ENCODE results near the gene CTTNBP2. TPM values are rescaled to one million over a fixed set of nuclear protein-coding genes. Genes with fewer than 3 reads are reported as not detected.

CTTNBP2 gene
- total RNA-seq, 2 donors from 2014 or later: 7.9 to 9.1 TPM

- intact Hi-C loops (cut with DNase I): no loop called here
- DNase-seq (ENCODE audit: low spot score): no peak
These were observed 38.1 kb downstream of the CTTNBP2 start for GRCh38 chr7:117835016-117835664.

- intact Hi-C loops (cut with DNase I): no loop called here
- DNase-seq (ENCODE audit: low spot score): no peak
These were observed 42.8 kb downstream of the CTTNBP2 start for GRCh38 chr7:117830422-117830954.

- intact Hi-C loops (cut with DNase I): no loop called here
- DNase-seq (ENCODE audit: low spot score): no peak
These were observed 43.7 kb downstream of the CTTNBP2 start for GRCh38 chr7:117829450-117830117.

- no peak for DNase-seq (ENCODE audit: low spot score)
- intact Hi-C loops (cut with DNase I): no loop called here
These were observed 44.4 kb downstream of the CTTNBP2 start for GRCh38 chr7:117828825-117829224.

GRCh38 chr7:117827862-117828261, 45.4 kb downstream of the CTTNBP2 start:
- intact Hi-C loops (cut with DNase I): no loop called here
- no peak for DNase-seq (ENCODE audit: low spot score)

GRCh38 chr7:117825132-117825531, 48.1 kb downstream of the CTTNBP2 start:
- intact Hi-C loops (cut with DNase I): no loop called here
- no peak for DNase-seq (ENCODE audit: low spot score)

- intact Hi-C loops (cut with DNase I): no loop called here
- DNase-seq (ENCODE audit: low spot score): no peak
These were observed 48.6 kb downstream of the CTTNBP2 start for GRCh38 chr7:117824592-117824991.

- intact Hi-C loops (cut with DNase I): no loop called here
- no peak for DNase-seq (ENCODE audit: low spot score)
These were observed 53.7 kb downstream of the CTTNBP2 start for GRCh38 chr7:117819558-117819957.

GRCh38 chr7:117818232-117818631, 55.0 kb downstream of the CTTNBP2 start:
- intact Hi-C loops (cut with DNase I): no loop called here
- no peak for DNase-seq (ENCODE audit: low spot score)

- intact Hi-C loops (cut with DNase I): no loop called here
These were observed 56.5 kb downstream of the CTTNBP2 start for GRCh38 chr7:117816727-117817126.

GRCh38 chr7:117811696-117812095, 61.5 kb downstream of the CTTNBP2 start:
- intact Hi-C loops (cut with DNase I): no loop called here
- DNase-seq (ENCODE audit: low spot score): no peak

More at GRCh38 chr7:117816727-117817126, 56.5 kb downstream of the CTTNBP2 start:
- no peak for DNase-seq (ENCODE audit: low spot score)

- no peak for DNase-seq (ENCODE audit: low spot score)
- intact Hi-C loops (cut with DNase I): no loop called here
These were observed 62.4 kb downstream of the CTTNBP2 start for GRCh38 chr7:117810642-117811512.

GRCh38 chr7:117809958-117810357, 63.3 kb downstream of the CTTNBP2 start:
- intact Hi-C loops (cut with DNase I): no loop called here
- no peak for DNase-seq (ENCODE audit: low spot score)

- intact Hi-C loops (cut with DNase I): no loop called here
- DNase-seq (ENCODE audit: low spot score): no peak
These were observed 64.1 kb downstream of the CTTNBP2 start for GRCh38 chr7:117808910-117809705.

GRCh38 chr7:117808341-117808757, 64.9 kb downstream of the CTTNBP2 start:
- peak; percentile 87 for DNase-seq (ENCODE audit: low spot score)
- intact Hi-C loops (cut with DNase I): no loop called here

GRCh38 chr7:117807676-117808075, 65.6 kb downstream of the CTTNBP2 start:
- intact Hi-C loops (cut with DNase I): no loop called here
- DNase-seq (ENCODE audit: low spot score): no peak

- intact Hi-C loops (cut with DNase I): no loop called here
- no peak for DNase-seq (ENCODE audit: low spot score)
These were observed 67.2 kb downstream of the CTTNBP2 start for GRCh38 chr7:117806011-117806410.

GRCh38 chr7:117805241-117805640, 68.0 kb downstream of the CTTNBP2 start:
- intact Hi-C loops (cut with DNase I): no loop called here

GRCh38 chr7:117803476-117803875, 69.8 kb downstream of the CTTNBP2 start:
- intact Hi-C loops (cut with DNase I): no loop called here

More at GRCh38 chr7:117805241-117805640, 68.0 kb downstream of the CTTNBP2 start:
- no peak for DNase-seq (ENCODE audit: low spot score)

More at GRCh38 chr7:117803476-117803875, 69.8 kb downstream of the CTTNBP2 start:
- no peak for DNase-seq (ENCODE audit: low spot score)

Measured in posterior vena cava (tissue), 2 donors.